NB4 (cell line): ENCODE results near the gene PROSER2.
"Not testable (repeated sequence)": the region's sequence is repeated elsewhere in the genome, so short reads cannot be mapped to it uniquely, and the experiment has no call there.

Experiments used
- DNase-seq: peaks from one replicate; pipeline ENCODE4 v3.0.0; 2010; ENCODE audit warnings: low read depth
- H3K4me3 ChIP-seq: one replicate; pipeline ENCODE4 v1.5.1; 2011; ENCODE audit warnings: mild to moderate bottlenecking, low read depth, low read length, moderate library complexity
- CTCF ChIP-seq: IDR thresholded peaks from one replicate; pipeline ENCODE4 v1.5.1; 2012; ENCODE audit warnings: low read depth, low read length
- MAX ChIP-seq: IDR thresholded peaks from 2 replicates; pipeline ENCODE4 v1.6.1; 2011; ENCODE audit warnings: low read depth, low read length
- MYC ChIP-seq: IDR thresholded peaks from 2 replicates; pipeline ENCODE4 v1.6.1; 2011; ENCODE audit warnings: low read depth, low read length
- POLR2A ChIP-seq: IDR thresholded peaks from 2 replicates; pipeline ENCODE4 v1.6.1; 2011; ENCODE audit warnings: mild to moderate bottlenecking; ENCODE audit not compliant: insufficient read length; ENCODE audit errors: extremely low read depth

Gene PROSER2

GRCh38 chr10:11845113-11845512, 22.0 kb downstream of the PROSER2 start:
- TF ChIP-seq POLR2A (no peak), MYC (no peak), CTCF (no peak), MAX (no peak)
- no peak for DNase-seq
- H3K4me3 ChIP-seq, result no peak overlapping the region

GRCh38 chr10:11846542-11846941, 23.4 kb downstream of the PROSER2 start:
- no peak for DNase-seq
- no peak for TF ChIP-seq MAX
- no peak for TF ChIP-seq CTCF
- no peak for TF ChIP-seq MYC
- no peak for TF ChIP-seq POLR2A
- H3K4me3 ChIP-seq, result no peak overlapping the region

GRCh38 chr10:11849277-11849676, 26.1 kb downstream of the PROSER2 start:
- TF ChIP-seq MAX (no peak), CTCF (no peak), POLR2A (no peak), MYC (no peak)
- DNase-seq, result no peak
- no peak overlapping the region for H3K4me3 ChIP-seq

GRCh38 chr10:11849911-11850310, 26.8 kb downstream of the PROSER2 start:
- peak; percentile 73 for DNase-seq
- TF ChIP-seq MAX (peak; percentile 30; the same call in 1 of the 2 replicates), POLR2A (no peak)
- H3K4me3 ChIP-seq, result no peak overlapping the region

GRCh38 chr10:11851910-11852309, 28.8 kb downstream of the PROSER2 start:
- no peak for DNase-seq
- H3K4me3 ChIP-seq, result no peak overlapping the region
- TF ChIP-seq MAX, result no peak
- TF ChIP-seq POLR2A, result no peak
- TF ChIP-seq CTCF, result no peak

GRCh38 chr10:11852637-11853036, 29.5 kb downstream of the PROSER2 start:
- not testable (repeated sequence) for DNase-seq, H3K4me3 ChIP-seq

- TF ChIP-seq MYC (no peak), MAX (no peak), CTCF (peak; percentile 20)
- no peak overlapping the region for H3K4me3 ChIP-seq
- no peak for DNase-seq
Measured at GRCh38 chr10:11853468-11853867, 30.3 kb downstream of the PROSER2 start.
